ENCODE data around the gene KRT36.

Gene KRT36

GRCh38 chr17:41531993-41532392 lies 42.3 kb upstream of the KRT36 start:
- H3K9me3 ChIP-seq (ENCODE audit: control insufficient read depth, low read length), result no peaks in the 10 kb centered on the region
- H3K27ac ChIP-seq (ENCODE audit: low read depth, low read length, severe bottlenecking), result no peak overlapping the region
- H3K4me1 ChIP-seq (ENCODE audit: control insufficient read depth, insufficient read depth, low read length, poor library complexity, severe bottlenecking), result peaks cover 54% of the 10 kb centered on the region
- peaks cover 2% of the 10 kb centered on the region for H3K36me3 ChIP-seq (ENCODE audit: control insufficient read depth, insufficient read depth, low read length)
- 80% methylated on average over 1 of the region's 1 CpG; no CpG with 5 or more reads in 1 of the 2 experiments for WGBS, 2 experiments (ENCODE audit: insufficient coverage in 2 of 2)
- H3K4me3 ChIP-seq (ENCODE audit: extremely low read depth, insufficient read depth, low read length, poor library complexity, severe bottlenecking), result no peak overlapping the region

GRCh38 chr17:41530062-41531048 lies 40.6 kb upstream of the KRT36 start:
- 58 to 66% methylated on average over 5 of the region's 8 CpGs for WGBS, 2 experiments (ENCODE audit: insufficient coverage in 2 of 2)
- Histone ChIP-seq H3K27ac (ENCODE audit: low read depth, low read length, severe bottlenecking) (peak overlapping the region; percentile 97), H3K4me1 (ENCODE audit: control insufficient read depth, insufficient read depth, low read length, poor library complexity, severe bottlenecking) (peaks cover 45% of the 10 kb centered on the region), H3K4me3 (ENCODE audit: extremely low read depth, insufficient read depth, low read length, poor library complexity, severe bottlenecking) (no peak overlapping the region), H3K9me3 (ENCODE audit: control insufficient read depth, low read length) (no peaks in the 10 kb centered on the region), H3K36me3 (ENCODE audit: control insufficient read depth, insufficient read depth, low read length) (peaks cover 17% of the 10 kb centered on the region)

GRCh38 chr17:41529491-41529915 lies 39.8 kb upstream of the KRT36 start:
- peaks cover 26% of the 10 kb centered on the region for H3K36me3 ChIP-seq (ENCODE audit: control insufficient read depth, insufficient read depth, low read length)
- H3K4me3 ChIP-seq (ENCODE audit: extremely low read depth, insufficient read depth, low read length, poor library complexity, severe bottlenecking), result no peak overlapping the region
- peak overlapping the region; percentile 97 for H3K27ac ChIP-seq (ENCODE audit: low read depth, low read length, severe bottlenecking)
- WGBS, 2 experiments (ENCODE audit: insufficient coverage in 2 of 2), result 30 to 33% methylated on average over 1 to 2 of the region's 5 CpGs
- no peaks in the 10 kb centered on the region for H3K9me3 ChIP-seq (ENCODE audit: control insufficient read depth, low read length)
- H3K4me1 ChIP-seq (ENCODE audit: control insufficient read depth, insufficient read depth, low read length, poor library complexity, severe bottlenecking), result peaks cover 51% of the 10 kb centered on the region

GRCh38 chr17:41528959-41529353 lies 39.2 kb upstream of the KRT36 start:
- peaks cover 54% of the 10 kb centered on the region for H3K4me1 ChIP-seq (ENCODE audit: control insufficient read depth, insufficient read depth, low read length, poor library complexity, severe bottlenecking)
- H3K4me3 ChIP-seq (ENCODE audit: extremely low read depth, insufficient read depth, low read length, poor library complexity, severe bottlenecking), result peak overlapping the region; percentile 5
- H3K36me3 ChIP-seq (ENCODE audit: control insufficient read depth, insufficient read depth, low read length), result peaks cover 31% of the 10 kb centered on the region
- H3K9me3 ChIP-seq (ENCODE audit: control insufficient read depth, low read length), result no peaks in the 10 kb centered on the region
- H3K27ac ChIP-seq (ENCODE audit: low read depth, low read length, severe bottlenecking), result peak overlapping the region; percentile 97
- 64 to 65% methylated on average over 10 of the region's 10 CpGs for WGBS, 2 experiments (ENCODE audit: insufficient coverage in 2 of 2)

GRCh38 chr17:41527063-41528023 lies 37.6 kb upstream of the KRT36 start:
- peaks cover 61% of the 10 kb centered on the region for H3K4me1 ChIP-seq (ENCODE audit: control insufficient read depth, insufficient read depth, low read length, poor library complexity, severe bottlenecking)
- H3K36me3 ChIP-seq (ENCODE audit: control insufficient read depth, insufficient read depth, low read length), result peaks cover 45% of the 10 kb centered on the region
- H3K27ac ChIP-seq (ENCODE audit: low read depth, low read length, severe bottlenecking), result peak overlapping the region; percentile 97
- 5 to 9% methylated on average over 47 to 54 of the region's 62 CpGs for WGBS, 2 experiments (ENCODE audit: insufficient coverage in 2 of 2)
- no peaks in the 10 kb centered on the region for H3K9me3 ChIP-seq (ENCODE audit: control insufficient read depth, low read length)
- peak overlapping the region; percentile 92 for H3K4me3 ChIP-seq (ENCODE audit: extremely low read depth, insufficient read depth, low read length, poor library complexity, severe bottlenecking)

- Histone ChIP-seq H3K4me3 (ENCODE audit: extremely low read depth, insufficient read depth, low read length, poor library complexity, severe bottlenecking) (no peak overlapping the region), H3K27ac (ENCODE audit: low read depth, low read length, severe bottlenecking) (no peak overlapping the region), H3K4me1 (ENCODE audit: control insufficient read depth, insufficient read depth, low read length, poor library complexity, severe bottlenecking) (peaks cover 60% of the 10 kb centered on the region), H3K9me3 (ENCODE audit: control insufficient read depth, low read length) (no peaks in the 10 kb centered on the region), H3K36me3 (ENCODE audit: control insufficient read depth, insufficient read depth, low read length) (peaks cover 45% of the 10 kb centered on the region)
- WGBS, 2 experiments (ENCODE audit: insufficient coverage in 2 of 2), result 95 to 96% methylated on average over 9 of the region's 11 CpGs
These were observed 34.6 kb upstream of the KRT36 start for GRCh38 chr17:41524261-41524660.

GRCh38 chr17:41523787-41524186 lies 34.1 kb upstream of the KRT36 start:
- peak overlapping the region; percentile 10 for H3K27ac ChIP-seq (ENCODE audit: low read depth, low read length, severe bottlenecking)
- WGBS, 2 experiments (ENCODE audit: insufficient coverage in 2 of 2), result 96 to 98% methylated on average over 19 of the region's 19 CpGs
- no peak overlapping the region for H3K4me3 ChIP-seq (ENCODE audit: extremely low read depth, insufficient read depth, low read length, poor library complexity, severe bottlenecking)
- peaks cover 55% of the 10 kb centered on the region for H3K4me1 ChIP-seq (ENCODE audit: control insufficient read depth, insufficient read depth, low read length, poor library complexity, severe bottlenecking)
- peaks cover 45% of the 10 kb centered on the region for H3K36me3 ChIP-seq (ENCODE audit: control insufficient read depth, insufficient read depth, low read length)
- no peaks in the 10 kb centered on the region for H3K9me3 ChIP-seq (ENCODE audit: control insufficient read depth, low read length)

GRCh38 chr17:41523225-41523593 lies 33.5 kb upstream of the KRT36 start:
- Histone ChIP-seq H3K4me1 (ENCODE audit: control insufficient read depth, insufficient read depth, low read length, poor library complexity, severe bottlenecking) (peaks cover 51% of the 10 kb centered on the region), H3K9me3 (ENCODE audit: control insufficient read depth, low read length) (no peaks in the 10 kb centered on the region), H3K36me3 (ENCODE audit: control insufficient read depth, insufficient read depth, low read length) (peaks cover 45% of the 10 kb centered on the region), H3K27ac (ENCODE audit: low read depth, low read length, severe bottlenecking) (no peak overlapping the region), H3K4me3 (ENCODE audit: extremely low read depth, insufficient read depth, low read length, poor library complexity, severe bottlenecking) (no peak overlapping the region)
- WGBS, 2 experiments (ENCODE audit: insufficient coverage in 2 of 2), result 93% methylated on average over 2 of the region's 4 CpGs; no CpG with 5 or more reads in 1 of the 2 experiments

GRCh38 chr17:41522301-41523224 lies 32.9 kb upstream of the KRT36 start:
- Histone ChIP-seq H3K36me3 (ENCODE audit: control insufficient read depth, insufficient read depth, low read length) (peaks cover 45% of the 10 kb centered on the region), H3K27ac (ENCODE audit: low read depth, low read length, severe bottlenecking) (peak overlapping the region; percentile 80), H3K9me3 (ENCODE audit: control insufficient read depth, low read length) (no peaks in the 10 kb centered on the region), H3K4me3 (ENCODE audit: extremely low read depth, insufficient read depth, low read length, poor library complexity, severe bottlenecking) (no peak overlapping the region), H3K4me1 (ENCODE audit: control insufficient read depth, insufficient read depth, low read length, poor library complexity, severe bottlenecking) (peaks cover 51% of the 10 kb centered on the region)
- 90 to 92% methylated on average over 9 to 10 of the region's 12 CpGs for WGBS, 2 experiments (ENCODE audit: insufficient coverage in 2 of 2)

Data from mesodermal cell (in vitro differentiated cells).